Measurements from ENCODE around the gene EBLN2. TPM values are rescaled to one million over a fixed set of nuclear protein-coding genes. Genes with fewer than 3 reads are reported as not detected.

Gene EBLN2
- polyA plus RNA-seq, 1 of the 3 experiments (the other 2 are of a cell fraction): 1.4 TPM

DNA sequence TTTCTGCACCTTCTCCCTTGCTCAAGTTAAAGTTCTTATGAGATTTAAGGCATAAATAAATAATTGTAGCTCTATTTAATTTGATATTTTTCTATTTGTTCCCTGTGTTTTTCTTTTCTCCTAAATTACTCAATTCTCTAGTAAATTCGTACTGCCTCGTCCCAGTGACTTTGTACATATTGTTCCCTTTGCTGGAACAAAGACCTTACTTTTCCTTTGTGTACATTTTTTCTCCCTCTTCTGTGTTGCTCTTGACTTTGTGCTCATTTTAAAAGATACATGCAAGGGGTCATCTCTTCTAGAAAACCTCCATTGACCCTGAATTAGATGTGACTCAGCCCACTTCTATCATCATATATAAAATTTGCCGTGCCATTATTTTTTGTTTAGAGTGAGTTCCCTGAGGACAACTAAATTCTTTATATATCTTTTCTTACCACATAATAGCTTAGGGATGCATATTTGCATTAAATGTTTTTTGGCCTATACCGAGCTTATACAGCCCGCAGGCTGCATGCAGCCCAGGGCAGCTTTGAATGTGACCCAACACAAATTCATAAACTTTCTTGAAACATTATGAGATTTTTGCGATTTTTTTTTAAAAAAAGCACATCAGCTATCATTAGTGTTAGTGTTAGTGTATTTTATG lies 35.2 kb upstream of the EBLN2 start:
- peaks cover 23% of the 10 kb centered on the region for H3F3A ChIP-seq (replicated peaks; ENCODE audit: insufficient read depth)
- WGBS (ENCODE audit: low lambda C conversion rate): 95% methylated on average over 6 of the region's 6 CpGs
- H2AFZ ChIP-seq (ENCODE audit: low read depth): no peak overlapping the region
- peaks cover 100% of the 10 kb centered on the region for H3K79me2 ChIP-seq (ENCODE audit: insufficient read depth)
- no peak overlapping the region for H3K4me2 ChIP-seq
- H3K9ac ChIP-seq: no peak overlapping the region
- TF ChIP-seq, protein P1, sequence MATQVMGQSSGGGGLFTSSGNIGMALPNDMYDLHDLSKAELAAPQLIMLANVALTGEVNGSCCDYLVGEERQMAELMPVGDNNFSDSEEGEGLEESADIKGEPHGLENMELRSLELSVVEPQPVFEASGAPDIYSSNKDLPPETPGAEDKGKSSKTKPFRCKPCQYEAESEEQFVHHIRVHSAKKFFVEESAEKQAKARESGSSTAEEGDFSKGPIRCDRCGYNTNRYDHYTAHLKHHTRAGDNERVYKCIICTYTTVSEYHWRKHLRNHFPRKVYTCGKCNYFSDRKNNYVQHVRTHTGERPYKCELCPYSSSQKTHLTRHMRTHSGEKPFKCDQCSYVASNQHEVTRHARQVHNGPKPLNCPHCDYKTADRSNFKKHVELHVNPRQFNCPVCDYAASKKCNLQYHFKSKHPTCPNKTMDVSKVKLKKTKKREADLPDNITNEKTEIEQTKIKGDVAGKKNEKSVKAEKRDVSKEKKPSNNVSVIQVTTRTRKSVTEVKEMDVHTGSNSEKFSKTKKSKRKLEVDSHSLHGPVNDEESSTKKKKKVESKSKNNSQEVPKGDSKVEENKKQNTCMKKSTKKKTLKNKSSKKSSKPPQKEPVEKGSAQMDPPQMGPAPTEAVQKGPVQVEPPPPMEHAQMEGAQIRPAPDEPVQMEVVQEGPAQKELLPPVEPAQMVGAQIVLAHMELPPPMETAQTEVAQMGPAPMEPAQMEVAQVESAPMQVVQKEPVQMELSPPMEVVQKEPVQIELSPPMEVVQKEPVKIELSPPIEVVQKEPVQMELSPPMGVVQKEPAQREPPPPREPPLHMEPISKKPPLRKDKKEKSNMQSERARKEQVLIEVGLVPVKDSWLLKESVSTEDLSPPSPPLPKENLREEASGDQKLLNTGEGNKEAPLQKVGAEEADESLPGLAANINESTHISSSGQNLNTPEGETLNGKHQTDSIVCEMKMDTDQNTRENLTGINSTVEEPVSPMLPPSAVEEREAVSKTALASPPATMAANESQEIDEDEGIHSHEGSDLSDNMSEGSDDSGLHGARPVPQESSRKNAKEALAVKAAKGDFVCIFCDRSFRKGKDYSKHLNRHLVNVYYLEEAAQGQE (IDR thresholded peaks at IDR 0.05; ENCODE audit: low read depth, low read length): no peak
- TF ChIP-seq GATA2 (CRISPR knock-in tag; IDR thresholded peaks at IDR 0.05): no peak
- no peak for TF ChIP-seq SIN3A (IDR thresholded peaks at IDR 0.05; ENCODE audit: borderline replicate concordance, low read depth, low read length)
- TF ChIP-seq ELF1 (IDR thresholded peaks at IDR 0.05): no peak
- TF ChIP-seq YY1 (IDR thresholded peaks at IDR 0.05; ENCODE audit: low read depth): no peak
- no peak for TF ChIP-seq RAD21 (IDR thresholded peaks at IDR 0.05; ENCODE audit: low read length)
- no peak for TF ChIP-seq TEAD4 (IDR thresholded peaks at IDR 0.05; ENCODE audit: borderline replicate concordance, insufficient read depth)
- TF ChIP-seq RXRA (IDR thresholded peaks at IDR 0.05; ENCODE audit: borderline replicate concordance, low read depth): no peak
- TF ChIP-seq JUND (IDR thresholded peaks at IDR 0.05): no peak
- no peak for TF ChIP-seq RCOR1 (IDR thresholded peaks at IDR 0.05; ENCODE audit: low read length)
- no peak for TF ChIP-seq NRF1 (IDR thresholded peaks at IDR 0.05; ENCODE audit: low read depth, low read length)
- TF ChIP-seq CHD2 (IDR thresholded peaks at IDR 0.05; ENCODE audit: low read length, partially characterized antibody): no peak
- no peak for TF ChIP-seq NFIC (IDR thresholded peaks at IDR 0.05; ENCODE audit: borderline replicate concordance)
- TF ChIP-seq MXI1 (IDR thresholded peaks at IDR 0.05; ENCODE audit: low read depth, low read length): no peak
- TF ChIP-seq, protein P2, sequence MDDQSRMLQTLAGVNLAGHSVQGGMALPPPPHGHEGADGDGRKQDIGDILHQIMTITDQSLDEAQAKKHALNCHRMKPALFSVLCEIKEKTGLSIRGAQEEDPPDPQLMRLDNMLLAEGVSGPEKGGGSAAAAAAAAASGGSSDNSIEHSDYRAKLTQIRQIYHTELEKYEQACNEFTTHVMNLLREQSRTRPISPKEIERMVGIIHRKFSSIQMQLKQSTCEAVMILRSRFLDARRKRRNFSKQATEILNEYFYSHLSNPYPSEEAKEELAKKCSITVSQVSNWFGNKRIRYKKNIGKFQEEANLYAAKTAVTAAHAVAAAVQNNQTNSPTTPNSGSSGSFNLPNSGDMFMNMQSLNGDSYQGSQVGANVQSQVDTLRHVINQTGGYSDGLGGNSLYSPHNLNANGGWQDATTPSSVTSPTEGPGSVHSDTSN (IDR thresholded peaks at IDR 0.05): no peak
- TF ChIP-seq, protein P3, sequence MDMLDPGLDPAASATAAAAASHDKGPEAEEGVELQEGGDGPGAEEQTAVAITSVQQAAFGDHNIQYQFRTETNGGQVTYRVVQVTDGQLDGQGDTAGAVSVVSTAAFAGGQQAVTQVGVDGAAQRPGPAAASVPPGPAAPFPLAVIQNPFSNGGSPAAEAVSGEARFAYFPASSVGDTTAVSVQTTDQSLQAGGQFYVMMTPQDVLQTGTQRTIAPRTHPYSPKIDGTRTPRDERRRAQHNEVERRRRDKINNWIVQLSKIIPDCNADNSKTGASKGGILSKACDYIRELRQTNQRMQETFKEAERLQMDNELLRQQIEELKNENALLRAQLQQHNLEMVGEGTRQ (IDR thresholded peaks at IDR 0.05; ENCODE audit: borderline replicate concordance, low read depth, low read length): no peak
- TF ChIP-seq, protein P4, sequence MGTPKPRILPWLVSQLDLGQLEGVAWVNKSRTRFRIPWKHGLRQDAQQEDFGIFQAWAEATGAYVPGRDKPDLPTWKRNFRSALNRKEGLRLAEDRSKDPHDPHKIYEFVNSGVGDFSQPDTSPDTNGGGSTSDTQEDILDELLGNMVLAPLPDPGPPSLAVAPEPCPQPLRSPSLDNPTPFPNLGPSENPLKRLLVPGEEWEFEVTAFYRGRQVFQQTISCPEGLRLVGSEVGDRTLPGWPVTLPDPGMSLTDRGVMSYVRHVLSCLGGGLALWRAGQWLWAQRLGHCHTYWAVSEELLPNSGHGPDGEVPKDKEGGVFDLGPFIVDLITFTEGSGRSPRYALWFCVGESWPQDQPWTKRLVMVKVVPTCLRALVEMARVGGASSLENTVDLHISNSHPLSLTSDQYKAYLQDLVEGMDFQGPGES (IDR thresholded peaks at IDR 0.05; ENCODE audit: low read depth, low read length): no peak
- TF ChIP-seq EP300 (IDR thresholded peaks at IDR 0.05; ENCODE audit: borderline replicate concordance in 1 of 2, low read depth in 1 of 2, low read length in 1 of 2): no peak
- TF ChIP-seq, protein P5, sequence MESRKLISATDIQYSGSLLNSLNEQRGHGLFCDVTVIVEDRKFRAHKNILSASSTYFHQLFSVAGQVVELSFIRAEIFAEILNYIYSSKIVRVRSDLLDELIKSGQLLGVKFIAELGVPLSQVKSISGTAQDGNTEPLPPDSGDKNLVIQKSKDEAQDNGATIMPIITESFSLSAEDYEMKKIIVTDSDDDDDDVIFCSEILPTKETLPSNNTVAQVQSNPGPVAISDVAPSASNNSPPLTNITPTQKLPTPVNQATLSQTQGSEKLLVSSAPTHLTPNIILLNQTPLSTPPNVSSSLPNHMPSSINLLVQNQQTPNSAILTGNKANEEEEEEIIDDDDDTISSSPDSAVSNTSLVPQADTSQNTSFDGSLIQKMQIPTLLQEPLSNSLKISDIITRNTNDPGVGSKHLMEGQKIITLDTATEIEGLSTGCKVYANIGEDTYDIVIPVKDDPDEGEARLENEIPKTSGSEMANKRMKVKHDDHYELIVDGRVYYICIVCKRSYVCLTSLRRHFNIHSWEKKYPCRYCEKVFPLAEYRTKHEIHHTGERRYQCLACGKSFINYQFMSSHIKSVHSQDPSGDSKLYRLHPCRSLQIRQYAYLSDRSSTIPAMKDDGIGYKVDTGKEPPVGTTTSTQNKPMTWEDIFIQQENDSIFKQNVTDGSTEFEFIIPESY (IDR thresholded peaks at IDR 0.05; ENCODE audit: borderline replicate concordance, low read depth): no peak
- H3K9me2 ChIP-seq: no peaks in the 10 kb centered on the region
- peaks cover 97% of the 10 kb centered on the region for H4K20me1 ChIP-seq (ENCODE audit: insufficient read depth)
- H3K4me1 ChIP-seq (ENCODE audit: control insufficient read depth in 1 of 2, insufficient read depth in 2 of 2, low read depth in 1 of 2, low read length in 1 of 2): peaks cover 5 to 9% of the 10 kb centered on the region in 2 experiments; a peak in 2 of 4 replicates
- peaks cover 0 to 12% of the 10 kb centered on the region in 2 experiments for H3K36me3 ChIP-seq (replicated peaks in 1 of 2; ENCODE audit: control insufficient read depth in 1 of 2, insufficient read depth in 2 of 2, low read length in 1 of 2)
- H3K27me3 ChIP-seq (ENCODE audit: insufficient read depth): no peaks in the 10 kb centered on the region
- POLR2A ChIA-PET: no interaction called here
- no peak overlapping the region for H3K4me3 ChIP-seq (ENCODE audit: low read depth in 2 of 2, low read length in 1 of 2)
- DNase-seq: no peak
- CTCF ChIA-PET: interaction anchor here (1.4 to 1.6 kb wide), 2 partner anchors 16 to 30 kb away, joined by 4 to 6 read pairs; no protein-coding TSS in a partner anchor
- H3K27ac ChIP-seq (ENCODE audit: low read depth in 2 of 2, low read length in 1 of 2): no peak overlapping the region
- H3K9me3 ChIP-seq: no peaks in the 10 kb centered on the region
